Measurements from ENCODE around the gene IL11RA.
"Not testable (repeated sequence)": the region's sequence is repeated elsewhere in the genome, so short reads cannot be mapped to it uniquely, and the experiment has no call there.

Gene IL11RA

GRCh38 chr9:34630402-34631154 lies 21.4 kb upstream of the IL11RA start:
- no peak for DNase-seq

GRCh38 chr9:34633166-34633565 lies 18.8 kb upstream of the IL11RA start:
- DNase-seq = no peak

GRCh38 chr9:34633851-34634550 lies 18.0 kb upstream of the IL11RA start:
- DNase-seq = no peak

- DNase-seq = no peak
These were observed 17.3 kb upstream of the IL11RA start for GRCh38 chr9:34634551-34635248.

GRCh38 chr9:34635556-34635955 lies 16.4 kb upstream of the IL11RA start:
- DNase-seq = no peak

GRCh38 chr9:34636791-34637355 lies 15.1 kb upstream of the IL11RA start:
- DNase-seq = no peak

- DNase-seq = peak; percentile 55
These were observed 14.4 kb upstream of the IL11RA start, which contains the start of gene SIGMAR1 for GRCh38 chr9:34637356-34638137. SIGMAR1 (minus strand) TSS chr9:34637787; CDS start chr9:34637697, 90 bp downstream.

- DNase-seq = no peak
These were observed 13.9 kb upstream of the IL11RA start for GRCh38 chr9:34638138-34638445.

- not testable (repeated sequence) for DNase-seq
These were observed 12.7 kb upstream of the IL11RA start for GRCh38 chr9:34639322-34639721.

- DNase-seq = no peak
These were observed 9.3 kb upstream of the IL11RA start for GRCh38 chr9:34642679-34643078.

GRCh38 chr9:34644766-34645314 lies 7.1 kb upstream of the IL11RA start:
- no peak for DNase-seq

- DNase-seq = peak; percentile 62
These were observed 5.5 kb upstream of the IL11RA start, which contains the start of gene GALT for GRCh38 chr9:34646211-34647083. GALT (plus strand) TSS chr9:34646675; CDS start chr9:34646705, 30 bp downstream.

GRCh38 chr9:34647084-34647403 lies 4.9 kb upstream of the IL11RA start:
- no peak for DNase-seq

GRCh38 chr9:34647651-34648050 lies 4.3 kb upstream of the IL11RA start:
- DNase-seq = no peak

- DNase-seq = no peak
These were observed 3.3 kb upstream of the IL11RA start for GRCh38 chr9:34648673-34649072.

- no peak for DNase-seq
These were observed 1.2 kb upstream of the IL11RA start for GRCh38 chr9:34650816-34651215.

- DNase-seq = no peak
These were observed 664 bp upstream of the IL11RA start for GRCh38 chr9:34651321-34651720.

- DNase-seq = no peak
These were observed 616 bp downstream of the IL11RA start for GRCh38 chr9:34652602-34653000.

- DNase-seq = no peak
These were observed 1.4 kb downstream of the IL11RA start for GRCh38 chr9:34653151-34654072.

GRCh38 chr9:34654323-34655051 lies 2.5 kb downstream of the IL11RA start:
- DNase-seq = no peak

Measured in NCI-H1417 treated with DMSO at 0.1 percent for 48 hours (cell line).